Thymus (tissue), 11 donors: ENCODE results near the gene SEMA7A. TPM values are rescaled to one million over a fixed set of nuclear protein-coding genes. Genes with fewer than 3 reads are reported as not detected.

Experiments used
- DNase-seq, 9 donors: peaks; one replicate each; pipeline ENCODE4 v3.0.0-alpha.2; 2013; ENCODE audit warnings: low spot score in 9 of 9, low read depth in 6 of 9, missing footprints in 1 of 9
- H3K27ac ChIP-seq, 2 donors: one replicate each; pipeline ENCODE4 v1.5.1; 2013; ENCODE audit warnings: control low read depth in 1 of 2, low read depth in 1 of 2, low read length in 1 of 2, mild to moderate bottlenecking in 1 of 2, moderate library complexity in 1 of 2
- H3K27me3 ChIP-seq, 2 donors: one replicate each; pipeline ENCODE4 v1.5.1; 2013; ENCODE audit warnings: low read length in 1 of 2; ENCODE audit not compliant: control insufficient read depth in 2 of 2, insufficient read depth in 1 of 2
- H3K36me3 ChIP-seq, 2 donors: one replicate each; pipeline ENCODE4 v1.5.1; 2013; ENCODE audit warnings: low read length in 1 of 2, mild to moderate bottlenecking in 1 of 2, moderate library complexity in 1 of 2; ENCODE audit not compliant: control insufficient read depth in 2 of 2, insufficient read depth in 2 of 2
- H3K4me1 ChIP-seq, 2 donors: one replicate each; pipeline ENCODE4 v1.5.1; 2013; ENCODE audit warnings: low read length in 2 of 2; ENCODE audit not compliant: control insufficient read depth in 2 of 2, insufficient read depth in 2 of 2
- H3K4me3 ChIP-seq, 2 donors: one replicate each; pipeline ENCODE4 v1.5.1; 2013; ENCODE audit warnings: low read length in 2 of 2, control low read depth in 1 of 2, mild to moderate bottlenecking in 1 of 2
- H3K9me3 ChIP-seq, 2 donors: one replicate each; pipeline ENCODE4 v1.5.1; 2013; ENCODE audit warnings: low read length in 1 of 2, mild to moderate bottlenecking in 1 of 2; ENCODE audit not compliant: control insufficient read depth in 2 of 2, insufficient read depth in 1 of 2
- WGBS: extraction: QIAGEN DNeasy Blood & Tissue Kit; methylation state at CpG from one replicate; pipeline ENCODE4 v1.1.7; 2013; 5-methylcytosine and 5-hydroxymethylcytosine counted together
- polyA plus RNA-seq: library from polyadenylated mRNA; stranded (reverse); fragments of 200-250 nt; gene quantifications from one replicate; pipeline ENCODE4 v1.2.3, GENCODE V29; 2013
- total RNA-seq: library from RNA; stranded (reverse); fragments of 120-200 nt; gene quantifications from one replicate; pipeline ENCODE4 v1.2.4, GENCODE V29; 2013
- donor health status: healthy.

The SEMA7A gene
- total and polyA plus RNA-seq, 2 donors = 12.3 to 22.0 TPM

GRCh38 chr15:74454764-74455500 lies 21.2 kb upstream of the SEMA7A start:
- H3K4me1 ChIP-seq = peaks cover 2 to 4% of the 10 kb centered on the region in 2 donors
- no peaks in the 10 kb centered on the region for H3K27me3 ChIP-seq
- H3K27ac ChIP-seq = no peak overlapping the region
- peaks cover 52 to 62% of the 10 kb centered on the region in 2 donors for H3K36me3 ChIP-seq
- no peaks in the 10 kb centered on the region for H3K9me3 ChIP-seq
- DNase-seq = no peak
- H3K4me3 ChIP-seq = no peak overlapping the region

DNA sequence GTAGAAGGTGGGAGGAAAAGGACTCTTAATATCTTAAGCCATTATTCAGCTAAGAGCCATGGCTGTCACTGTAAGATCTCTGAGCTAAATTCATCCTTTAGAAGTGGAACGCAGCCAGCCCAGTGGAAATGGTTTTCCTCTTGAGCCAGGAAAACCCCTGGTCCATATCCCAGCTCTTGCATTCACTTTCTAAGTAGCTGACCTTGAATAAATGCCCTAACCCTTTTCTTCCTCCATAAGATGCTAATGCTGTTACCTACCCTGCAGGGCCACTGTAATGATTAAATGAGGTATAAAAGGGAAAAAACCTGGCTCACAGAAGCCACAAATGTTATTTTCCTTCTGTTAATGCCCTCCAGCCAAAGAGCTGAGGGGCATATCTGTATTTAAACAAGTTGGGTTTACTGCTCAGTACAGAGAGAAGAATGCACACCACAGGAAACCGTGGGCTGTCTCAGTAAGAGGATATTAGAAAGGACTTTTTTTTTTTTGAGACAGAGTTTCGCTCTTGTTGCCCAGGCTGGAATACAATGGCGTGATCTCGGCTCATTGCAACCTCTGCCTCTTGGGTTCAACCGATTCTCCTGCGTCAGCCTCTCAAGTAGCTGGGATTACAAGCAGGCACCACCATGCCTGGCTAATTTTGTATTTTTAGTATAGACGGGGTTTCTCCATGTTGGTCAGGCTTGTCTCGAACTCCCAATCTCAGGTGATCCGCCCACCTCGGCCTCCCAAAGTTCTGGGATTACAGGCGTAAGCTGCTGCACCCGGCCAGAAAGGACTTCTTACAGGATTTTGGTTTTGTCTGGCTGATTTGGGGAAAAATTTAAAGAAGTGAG lies 20.4 kb upstream of the SEMA7A start:
- no peak for DNase-seq
- no peak overlapping the region for H3K4me3 ChIP-seq
- 88% methylated on average over 13 of the region's 13 CpGs for WGBS
- H3K27me3 ChIP-seq = no peaks in the 10 kb centered on the region
- no peaks in the 10 kb centered on the region for H3K9me3 ChIP-seq
- peaks cover 0 to 2% of the 10 kb centered on the region in 2 donors for H3K4me1 ChIP-seq
- peaks cover 60 to 69% of the 10 kb centered on the region in 2 donors for H3K36me3 ChIP-seq
- H3K27ac ChIP-seq = no peak overlapping the region

- WGBS = 98% methylated on average over 16 of the region's 16 CpGs
- H3K36me3 ChIP-seq = peaks cover 72 to 85% of the 10 kb centered on the region in 2 donors
- no peak overlapping the region for H3K4me3 ChIP-seq
- H3K27ac ChIP-seq = no peak overlapping the region
- peaks cover 0 to 2% of the 10 kb centered on the region in 2 donors for H3K4me1 ChIP-seq
- H3K27me3 ChIP-seq = no peaks in the 10 kb centered on the region
- H3K9me3 ChIP-seq = no peaks in the 10 kb centered on the region
- no peak for DNase-seq
Observed at GRCh38 chr15:74451861-74452835, 18.4 kb upstream of the SEMA7A start.

DNA sequence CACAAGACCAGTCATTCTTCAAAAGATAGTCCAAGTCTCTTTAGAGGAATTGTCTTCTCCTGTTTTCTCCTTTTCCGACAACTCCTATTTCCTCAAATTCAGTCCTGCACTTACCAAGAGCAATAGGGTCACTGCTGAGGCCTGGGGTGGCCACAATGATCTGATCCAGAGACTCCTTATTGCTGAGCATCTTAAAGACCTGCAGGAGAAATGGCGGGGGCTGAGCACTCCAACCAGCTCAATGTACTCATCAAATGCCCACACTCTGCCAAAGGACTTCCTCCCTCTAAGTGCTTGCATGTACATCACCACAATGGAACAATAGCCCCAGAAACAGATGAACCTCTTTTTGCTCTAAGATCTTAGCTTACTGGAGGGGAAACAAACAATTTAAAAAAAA lies 17.6 kb upstream of the SEMA7A start:
- DNase-seq = no peak
- peaks cover 73 to 83% of the 10 kb centered on the region in 2 donors for H3K36me3 ChIP-seq
- 99% methylated on average over 2 of the region's 2 CpGs for WGBS
- no peak overlapping the region for H3K4me3 ChIP-seq
- H3K27ac ChIP-seq = no peak overlapping the region
- H3K9me3 ChIP-seq = no peaks in the 10 kb centered on the region
- peaks cover 0 to 2% of the 10 kb centered on the region in 2 donors for H3K4me1 ChIP-seq
- no peaks in the 10 kb centered on the region for H3K27me3 ChIP-seq

GRCh38 chr15:74449643-74450205 lies 16.0 kb upstream of the SEMA7A start:
- DNase-seq = no peak
- H3K4me3 ChIP-seq = no peak overlapping the region
- no peaks in the 10 kb centered on the region for H3K27me3 ChIP-seq
- H3K4me1 ChIP-seq = peaks cover 0 to 2% of the 10 kb centered on the region in 2 donors
- no peaks in the 10 kb centered on the region for H3K9me3 ChIP-seq
- WGBS = 98% methylated on average over 12 of the region's 12 CpGs
- H3K36me3 ChIP-seq = peaks cover 86% of the 10 kb centered on the region in 2 donors
- no peak overlapping the region for H3K27ac ChIP-seq

DNA sequence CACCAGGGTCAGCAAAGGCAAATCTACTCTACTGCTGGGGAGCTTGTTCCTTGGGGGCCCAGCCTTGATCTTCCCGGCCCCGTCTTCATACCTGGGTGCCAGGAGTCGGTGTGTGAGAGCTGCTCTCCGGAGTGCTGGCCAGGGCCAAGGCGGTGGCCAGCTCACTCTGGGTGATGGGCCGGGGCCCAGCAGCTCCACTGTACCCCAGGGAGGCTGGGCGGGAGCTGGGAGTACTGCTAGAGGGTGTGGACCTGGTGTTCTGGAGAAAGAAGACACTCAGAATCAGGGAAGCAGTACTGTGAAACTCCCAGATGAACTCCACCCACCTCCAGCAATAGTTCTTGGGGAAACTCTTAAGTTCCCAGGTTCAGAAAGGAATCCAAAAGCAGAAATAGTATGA lies 15.3 kb upstream of the SEMA7A start:
- Histone ChIP-seq H3K9me3 (no peaks in the 10 kb centered on the region), H3K27ac (no peak overlapping the region), H3K4me1 (peaks cover 0 to 1% of the 10 kb centered on the region in 2 donors), H3K36me3 (peaks cover 86 to 87% of the 10 kb centered on the region in 2 donors), H3K4me3 (no peak overlapping the region), H3K27me3 (no peaks in the 10 kb centered on the region)
- no peak for DNase-seq
- WGBS = 99% methylated on average over 7 of the region's 7 CpGs

DNA sequence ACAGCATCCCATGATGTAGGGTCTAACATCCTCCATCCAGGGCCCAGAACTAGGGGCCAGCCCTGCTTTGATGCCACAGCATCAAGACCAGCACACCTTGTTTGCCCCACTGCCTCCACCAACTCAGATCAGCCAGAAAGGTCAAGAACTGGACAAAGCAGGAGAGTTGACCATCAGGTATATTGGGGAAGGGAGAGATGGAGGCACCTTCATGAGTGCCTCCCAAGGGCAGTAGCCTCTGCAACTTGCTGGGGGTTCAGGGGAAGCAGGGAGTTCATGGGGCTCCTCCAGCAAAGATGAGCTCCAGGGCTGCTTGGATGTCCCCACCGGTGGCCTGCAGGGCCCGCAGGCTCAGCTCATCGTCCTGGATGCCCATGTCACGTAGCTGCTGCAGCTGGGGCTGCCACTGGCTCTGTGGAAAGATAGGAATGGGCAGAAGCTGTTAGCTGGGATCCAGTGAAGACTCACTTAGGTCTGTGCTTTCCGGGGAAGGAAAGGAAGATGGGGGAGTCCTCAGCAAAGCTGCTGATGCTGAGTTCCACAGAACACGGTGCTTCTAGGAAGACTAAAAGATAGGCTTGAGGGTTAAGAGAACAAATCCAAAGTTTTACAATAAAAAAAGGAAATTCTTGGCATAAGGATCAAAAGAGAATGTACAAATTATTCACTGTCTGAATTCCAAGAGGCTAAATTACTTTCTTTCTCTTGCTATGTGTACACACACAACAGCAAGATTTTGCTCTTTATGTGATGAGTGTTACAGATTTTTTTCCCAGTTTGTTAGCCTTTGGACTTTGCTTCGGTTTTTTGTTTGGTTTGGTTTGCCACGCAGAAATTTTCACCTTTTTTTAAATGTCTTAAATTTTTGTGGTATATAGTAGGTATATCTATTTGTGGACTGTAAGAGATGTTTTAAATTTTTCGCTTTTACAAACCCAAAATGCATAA lies 12.3 kb upstream of the SEMA7A start:
- Histone ChIP-seq H3K27me3 (no peaks in the 10 kb centered on the region), H3K4me3 (no peak overlapping the region), H3K4me1 (peaks cover 0 to 13% of the 10 kb centered on the region in 2 donors), H3K27ac (no peak overlapping the region), H3K9me3 (no peaks in the 10 kb centered on the region), H3K36me3 (peaks cover 61 to 64% of the 10 kb centered on the region in 2 donors)
- DNase-seq = no peak
- WGBS = 98% methylated on average over 9 of the region's 9 CpGs
